Small intestine (tissue), 7 donors: ENCODE measurements around the gene CACNA2D1. TPM values are rescaled to one million over a fixed set of nuclear protein-coding genes. Genes with fewer than 3 reads are reported as not detected.

Source experiments
- DNase-seq, 2 donors: peaks; one replicate each; pipeline versions ENCODE4 v3.0.0 to v3.0.0-alpha.2; 2013
- FAIRE-seq: peaks from 2 replicates; lab custom pipeline; 2012; peaks lifted over from hg19 to GRCh38; lab: Jason Lieb, UNC
- H3K27ac ChIP-seq, 3 donors: one replicate each; pipeline ENCODE4 v1.5.1; 2013; ENCODE audit warnings: low read length in 2 of 3, mild to moderate bottlenecking in 2 of 3, control low read depth in 1 of 3, inconsistent platforms in 1 of 3, low read depth in 1 of 3, moderate library complexity in 1 of 3
- H3K27me3 ChIP-seq, 3 donors: one replicate each; pipeline ENCODE4 v1.6.1; 2013; ENCODE audit warnings: low read length in 3 of 3, inconsistent platforms in 1 of 3; ENCODE audit not compliant: control insufficient read depth in 3 of 3, insufficient read depth in 3 of 3
- H3K36me3 ChIP-seq, 3 donors: one replicate each; pipeline ENCODE4 v1.6.1; 2013; ENCODE audit warnings: low read length in 3 of 3, inconsistent platforms in 1 of 3, low read depth in 1 of 3, mild to moderate bottlenecking in 1 of 3, moderate library complexity in 1 of 3; ENCODE audit not compliant: control insufficient read depth in 3 of 3, insufficient read depth in 2 of 3
- H3K4me1 ChIP-seq, 3 donors: one replicate each; pipeline ENCODE4 v1.6.1; 2013; ENCODE audit warnings: low read length in 2 of 3, inconsistent platforms in 1 of 3, low read depth in 1 of 3, mild to moderate bottlenecking in 1 of 3, moderate library complexity in 1 of 3; ENCODE audit not compliant: control insufficient read depth in 3 of 3, insufficient read depth in 2 of 3
- H3K4me3 ChIP-seq, 3 donors: one replicate each; pipeline ENCODE4 v1.5.1; 2013; ENCODE audit warnings: low read length in 3 of 3, control low read depth in 1 of 3, inconsistent platforms in 1 of 3, low read depth in 1 of 3, mild to moderate bottlenecking in 1 of 3, moderate library complexity in 1 of 3
- H3K9me3 ChIP-seq, 2 donors: one replicate each; pipeline ENCODE4 v1.6.1; 2013; ENCODE audit warnings: low read depth in 1 of 2, low read length in 1 of 2; ENCODE audit not compliant: control insufficient read depth in 2 of 2, insufficient read depth in 1 of 2
- WGBS, 3 donors: extraction: QIAGEN DNeasy Blood & Tissue Kit; methylation state at CpG; one replicate each; pipeline ENCODE4 v1.1.7; 2013; 5-methylcytosine and 5-hydroxymethylcytosine counted together
- polyA plus RNA-seq, 4 donors: library from polyadenylated mRNA; stranded (reverse) in 3 of 4; unstranded in 1 of 4; fragments of 200-250 nt in 3 of 4; fragments of 120-200 nt in 1 of 4; gene quantifications; one replicate each; pipeline versions ENCODE4 v1.2.1 to v1.2.3, GENCODE V29; 2013
- donor health status: healthy with polysubstance abuse.
- donor health status: control.
- donor health status: control.
- donor health status: Bipolar disorder and iron deficiency.
- donor health status: healthy.

The CACNA2D1 gene
- polyA plus RNA-seq, 4 donors: 1.3 to 4.8 (median 2.7) TPM

DNA sequence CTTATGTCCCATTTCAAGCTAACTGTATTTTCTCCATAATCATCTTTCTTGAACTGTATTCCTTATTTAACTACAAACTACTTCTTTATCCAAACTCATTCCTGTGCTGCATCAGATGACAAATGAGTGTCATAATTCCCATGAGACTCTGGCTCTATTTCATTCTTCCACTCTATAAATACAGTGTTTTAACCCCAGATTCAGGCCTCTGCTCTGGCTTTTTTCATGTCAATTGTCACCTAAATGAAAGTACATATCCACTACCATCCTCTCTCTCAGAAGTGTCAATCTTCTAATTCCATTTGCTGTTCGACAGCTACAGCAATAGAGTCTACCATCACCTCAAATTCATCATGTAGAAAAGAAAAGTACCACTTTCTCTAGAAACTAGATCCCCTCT, 172.7 kb downstream of the CACNA2D1 start:
- Histone ChIP-seq H3K4me1 (no peaks in the 10 kb centered on the region), H3K27ac (no peak overlapping the region), H3K4me3 (no peak overlapping the region), H3K9me3 (no peaks in the 10 kb centered on the region), H3K36me3 (no peaks in the 10 kb centered on the region), H3K27me3 (no peaks in the 10 kb centered on the region)
- no peak for DNase-seq
- FAIRE-seq: no peak
- 68 to 87% (median 81%) methylated on average over 1 of the region's 1 CpG for WGBS, 3 donors

DNA sequence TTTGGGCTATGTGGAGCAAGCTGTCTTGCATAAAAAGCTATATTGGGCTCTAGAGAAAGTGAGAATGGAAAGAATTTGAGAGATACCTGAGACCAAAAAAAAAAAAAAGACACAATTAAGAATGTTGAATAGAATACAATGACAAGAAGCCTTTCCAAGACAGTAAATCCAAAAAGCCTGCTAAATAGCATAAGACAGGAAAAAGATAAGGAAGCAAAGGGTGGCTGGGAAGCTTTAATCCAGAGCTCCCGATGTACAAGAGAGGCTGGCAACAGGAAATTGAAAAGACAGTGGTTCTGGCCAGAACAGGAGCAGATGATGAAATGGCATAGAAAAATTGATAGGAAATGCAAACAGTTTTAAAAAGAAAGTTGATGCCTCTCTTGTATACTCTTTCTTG, 174.9 kb downstream of the CACNA2D1 start:
- Histone ChIP-seq H3K4me3 (no peak overlapping the region), H3K4me1 (no peaks in the 10 kb centered on the region), H3K27me3 (no peaks in the 10 kb centered on the region), H3K9me3 (no peaks in the 10 kb centered on the region), H3K27ac (no peak overlapping the region), H3K36me3 (no peaks in the 10 kb centered on the region)
- 47 to 62% (median 50%) methylated on average over 1 of the region's 1 CpG for WGBS, 3 donors
- DNase-seq: no peak
- no peak for FAIRE-seq

DNA sequence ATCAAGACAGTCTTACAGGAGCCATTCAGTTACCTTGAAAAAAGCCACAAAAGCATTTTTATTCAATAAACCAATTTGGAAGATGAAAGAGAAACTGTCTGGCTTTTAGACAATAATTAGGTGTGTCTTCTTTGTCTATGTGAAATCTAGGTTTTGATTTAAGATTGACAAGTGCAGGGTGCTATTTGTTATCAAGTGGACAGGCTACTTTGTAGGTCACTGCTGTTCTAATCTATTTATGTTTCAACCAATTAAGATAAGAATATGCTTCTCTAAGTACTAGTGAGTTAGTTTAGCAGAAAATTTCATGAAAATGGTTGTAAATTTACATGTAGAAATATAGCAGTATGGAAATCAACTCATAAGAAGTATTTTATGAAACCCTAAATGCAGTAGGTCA, 177.5 kb downstream of the CACNA2D1 start:
- H3K9me3 ChIP-seq: no peaks in the 10 kb centered on the region

DNA sequence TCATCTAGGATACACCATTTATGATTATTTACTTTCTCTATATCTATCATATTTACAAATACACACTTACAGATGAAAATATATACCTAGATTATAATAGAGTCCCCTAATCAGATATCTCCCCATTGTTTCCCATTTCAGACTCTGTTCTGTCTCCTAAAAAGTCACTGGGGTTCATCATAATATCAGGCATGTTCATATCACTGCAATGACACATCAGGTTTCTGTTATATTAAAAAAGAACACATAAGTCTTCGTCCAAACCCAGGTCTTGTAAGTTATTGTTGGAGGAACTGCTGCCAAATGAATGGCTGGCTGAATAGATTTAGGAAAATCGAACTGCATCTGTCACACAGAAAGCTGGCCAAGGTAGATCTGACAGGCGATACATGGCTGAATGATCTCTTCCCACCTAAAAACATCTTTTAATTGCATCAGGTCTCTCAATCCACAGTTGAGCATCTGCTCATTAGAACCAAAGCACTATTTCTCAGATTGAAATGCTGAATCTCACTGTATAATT, 178.7 kb downstream of the CACNA2D1 start:
- Histone ChIP-seq H3K27me3 (no peaks in the 10 kb centered on the region), H3K27ac (no peak overlapping the region), H3K4me1 (no peaks in the 10 kb centered on the region), H3K9me3 (no peaks in the 10 kb centered on the region), H3K4me3 (no peak overlapping the region), H3K36me3 (no peaks in the 10 kb centered on the region)
- FAIRE-seq: no peak
- WGBS, 3 donors: 63 to 85% (median 85%) methylated on average over 3 of the region's 3 CpGs
- no peak for DNase-seq

More for the DNA sequence above, 177.5 kb downstream of the CACNA2D1 start:
- no peak overlapping the region for H3K4me3 ChIP-seq
- FAIRE-seq (no peak), DNase-seq (no peak)
- H3K36me3 ChIP-seq: no peaks in the 10 kb centered on the region
- no peaks in the 10 kb centered on the region for H3K27me3 ChIP-seq
- H3K4me1 ChIP-seq: no peaks in the 10 kb centered on the region
- no peak overlapping the region for H3K27ac ChIP-seq

DNA sequence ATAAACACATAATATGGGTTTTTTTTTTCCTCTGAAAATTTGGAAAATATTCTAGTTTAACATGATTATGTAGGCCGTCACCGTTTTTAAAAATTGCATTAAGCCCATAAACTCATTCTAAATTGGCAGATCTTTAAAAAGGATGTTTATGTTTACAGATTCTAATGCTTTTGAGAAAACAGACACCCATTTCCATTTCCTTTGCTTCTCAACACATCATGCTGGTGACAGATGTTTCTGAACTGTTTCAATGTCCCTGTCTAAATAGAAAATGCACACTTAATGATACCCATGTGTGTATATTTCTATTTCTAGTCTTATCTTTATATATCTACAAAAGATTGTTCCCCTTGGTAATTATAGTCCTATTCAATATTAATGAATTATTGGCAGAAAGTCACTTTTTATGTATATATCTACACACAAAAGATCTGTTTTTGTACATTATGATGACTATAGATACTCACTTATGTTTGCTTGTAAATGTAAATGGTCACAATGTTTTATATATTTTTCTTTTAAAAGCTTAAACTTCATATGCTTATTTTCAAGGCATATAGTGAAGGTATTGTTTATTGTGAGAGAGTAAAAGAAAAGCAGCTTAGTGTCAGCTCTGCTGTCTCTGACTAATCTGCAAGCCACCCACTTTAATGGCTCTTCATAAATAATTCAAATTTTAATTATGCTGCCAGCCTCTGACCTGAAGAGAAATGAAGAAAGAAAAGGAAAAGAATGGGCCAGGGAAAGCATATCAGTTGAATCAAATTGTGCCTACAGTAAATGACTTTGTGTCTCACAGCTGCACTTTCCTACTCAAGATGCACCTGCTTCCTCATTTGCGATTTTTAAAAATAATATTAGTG, 179.4 kb downstream of the CACNA2D1 start:
- Histone ChIP-seq H3K27ac (no peak overlapping the region), H3K4me1 (no peaks in the 10 kb centered on the region), H3K9me3 (no peaks in the 10 kb centered on the region), H3K27me3 (no peaks in the 10 kb centered on the region), H3K36me3 (no peaks in the 10 kb centered on the region), H3K4me3 (no peak overlapping the region)
- no peak for FAIRE-seq
- WGBS, 3 donors: 70 to 76% (median 76%) methylated on average over 3 of the region's 3 CpGs
- no peak for DNase-seq

DNA sequence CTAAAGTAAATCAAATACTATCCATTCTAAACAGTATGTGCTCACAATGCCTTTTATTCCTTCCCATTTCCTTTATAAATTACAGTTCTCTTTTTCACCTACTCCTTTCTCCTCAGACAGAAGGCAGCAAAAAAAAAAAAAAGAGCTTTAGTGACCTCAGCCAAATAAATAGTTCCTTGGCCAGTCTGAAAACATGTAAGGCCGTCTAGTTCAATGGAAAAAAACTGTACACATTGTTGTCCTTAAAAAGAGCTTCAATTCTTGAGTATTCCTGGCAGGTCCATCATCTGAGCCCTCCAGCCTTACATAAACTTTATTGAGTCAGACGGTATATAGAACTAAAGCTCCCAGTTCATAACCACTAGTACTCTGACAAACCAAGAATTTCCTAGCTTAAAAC, 185.4 kb downstream of the CACNA2D1 start:
- DNase-seq (no peak), FAIRE-seq (no peak)
- Histone ChIP-seq H3K27ac (no peak overlapping the region), H3K27me3 (no peaks in the 10 kb centered on the region), H3K4me3 (no peak overlapping the region), H3K4me1 (no peaks in the 10 kb centered on the region), H3K9me3 (no peaks in the 10 kb centered on the region), H3K36me3 (no peaks in the 10 kb centered on the region)
- WGBS, 3 donors: 61 to 76% (median 68%) methylated on average over 2 of the region's 2 CpGs

DNA sequence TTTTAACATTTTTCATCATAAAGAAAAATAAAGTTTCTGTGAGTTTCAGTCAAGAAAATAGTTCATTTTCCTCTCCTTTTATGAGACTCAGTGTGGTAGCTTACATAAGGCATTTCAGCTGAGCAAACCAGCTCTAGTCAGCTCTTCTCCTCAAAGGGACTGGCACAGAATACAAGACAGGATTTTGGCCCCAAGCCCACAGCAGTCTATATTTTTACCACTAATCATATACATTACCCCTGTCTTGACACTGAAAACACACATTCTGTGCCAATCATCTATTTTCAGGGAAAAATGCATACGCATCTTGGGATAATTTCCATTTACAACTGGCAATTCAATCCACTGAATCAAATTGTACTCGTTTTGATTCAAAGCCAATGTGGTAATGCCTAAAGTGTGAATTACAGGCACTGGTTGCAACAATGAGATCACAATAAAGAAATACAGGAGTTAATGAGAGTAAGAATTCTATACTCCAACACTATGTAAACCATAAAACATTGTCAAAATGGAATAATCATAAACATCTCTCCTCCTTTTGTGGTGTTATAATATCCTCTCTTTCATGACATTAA, 186.4 kb downstream of the CACNA2D1 start:
- 79 to 85% (median 83%) methylated on average over 2 of the region's 2 CpGs for WGBS, 3 donors
- Histone ChIP-seq H3K27me3 (no peaks in the 10 kb centered on the region), H3K9me3 (no peaks in the 10 kb centered on the region), H3K4me3 (no peak overlapping the region), H3K4me1 (no peaks in the 10 kb centered on the region), H3K36me3 (no peaks in the 10 kb centered on the region), H3K27ac (no peak overlapping the region)
- DNase-seq: no peak
- no peak for FAIRE-seq

DNA sequence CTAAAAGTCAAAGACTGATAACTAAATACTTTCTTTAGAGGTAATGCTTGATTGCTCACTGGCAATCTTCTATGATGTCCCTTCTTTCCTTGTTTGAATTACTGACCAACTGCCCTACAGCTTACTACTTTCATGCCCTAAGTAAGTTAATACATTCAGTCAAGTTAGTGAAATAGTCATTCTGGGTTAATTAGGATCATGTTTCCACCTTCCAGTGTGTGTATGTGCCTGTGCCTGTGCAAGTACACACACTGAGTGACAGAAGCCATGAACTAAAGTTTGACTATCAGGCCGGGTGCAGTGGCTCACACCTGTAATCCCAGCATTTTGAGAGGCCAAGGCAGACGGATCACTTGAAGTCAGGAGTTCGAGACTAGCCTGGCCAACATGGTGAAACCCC, 187.9 kb downstream of the CACNA2D1 start:
- Histone ChIP-seq H3K9me3 (no peaks in the 10 kb centered on the region), H3K27me3 (no peaks in the 10 kb centered on the region), H3K36me3 (no peaks in the 10 kb centered on the region), H3K4me1 (no peaks in the 10 kb centered on the region), H3K27ac (no peak overlapping the region), H3K4me3 (no peak overlapping the region)
- no peak for FAIRE-seq
- 74 to 90% (median 89%) methylated on average over 3 of the region's 3 CpGs for WGBS, 3 donors
- DNase-seq: no peak
